NCI-H128 (cell line): Measurements from ENCODE around the gene TPSG1.
"Not testable (repeated sequence)": the region's sequence is repeated elsewhere in the genome, so short reads cannot be mapped to it uniquely, and the experiment has no call there.

Source experiments
- DNase-seq: peaks from one replicate; lab custom pipeline; 2025; ENCODE audit not compliant: unreplicated experiment; lab: John Stamatoyannopoulos, UW

TPSG1 gene

GRCh38 chr16:1257561-1258224 lies 32.6 kb upstream of the TPSG1 start:
- DNase-seq, result no peak

- no peak for DNase-seq
These were observed 31.8 kb upstream of the TPSG1 start for GRCh38 chr16:1256874-1257322.

GRCh38 chr16:1256296-1256873 lies 31.3 kb upstream of the TPSG1 start:
- not testable (repeated sequence) for DNase-seq

GRCh38 chr16:1255276-1256122 lies 30.4 kb upstream of the TPSG1 start, which contains the start of gene TPSD1:
Gene TPSD1 (plus strand): TSS chr16:1256069. CDS start chr16:1256281, 212 bp downstream.
- not testable (repeated sequence) for DNase-seq

GRCh38 chr16:1254821-1255220 lies 29.8 kb upstream of the TPSG1 start:
- not testable (repeated sequence) for DNase-seq

- not testable (repeated sequence) for DNase-seq
These were observed 28.8 kb upstream of the TPSG1 start for GRCh38 chr16:1253701-1254364.

- DNase-seq, result not testable (repeated sequence)
These were observed 24.1 kb upstream of the TPSG1 start for GRCh38 chr16:1249031-1249755.

GRCh38 chr16:1247903-1248537 lies 23.0 kb upstream of the TPSG1 start:
- DNase-seq, result not testable (repeated sequence)

GRCh38 chr16:1245452-1246020 lies 20.5 kb upstream of the TPSG1 start:
- DNase-seq, result no peak

GRCh38 chr16:1244881-1245280 lies 19.8 kb upstream of the TPSG1 start:
- DNase-seq, result no peak

- not testable (repeated sequence) for DNase-seq
These were observed 19.1 kb upstream of the TPSG1 start for GRCh38 chr16:1243907-1244850.

GRCh38 chr16:1243363-1243762 lies 18.3 kb upstream of the TPSG1 start:
- DNase-seq, result not testable (repeated sequence)

GRCh38 chr16:1241081-1241480 lies 16.0 kb upstream of the TPSG1 start:
- not testable (repeated sequence) for DNase-seq

GRCh38 chr16:1240436-1240835 lies 15.4 kb upstream of the TPSG1 start, which contains the start of gene TPSAB1:
Gene TPSAB1 (plus strand): TSS chr16:1240705. CDS start chr16:1240939, 234 bp downstream.
- DNase-seq, result not testable (repeated sequence)

GRCh38 chr16:1239575-1239974 lies 14.5 kb upstream of the TPSG1 start:
- DNase-seq, result not testable (repeated sequence)

- not testable (repeated sequence) for DNase-seq
These were observed 13.8 kb upstream of the TPSG1 start for GRCh38 chr16:1238909-1239308.

- DNase-seq, result no peak
These were observed 12.9 kb upstream of the TPSG1 start for GRCh38 chr16:1237990-1238389.

GRCh38 chr16:1236659-1237058 lies 11.6 kb upstream of the TPSG1 start:
- not testable (repeated sequence) for DNase-seq
